Measurements from ENCODE around the gene TSKS.
"Not testable (repeated sequence)": the region's sequence is repeated elsewhere in the genome, so short reads cannot be mapped to it uniquely, and the experiment has no call there.

TSKS gene

GRCh38 chr19:49727217-49728030 lies 35.7 kb downstream of the TSKS start:
- DNase-seq: no peak
- Histone ChIP-seq H3K9me3 (ENCODE audit: control insufficient read depth, low read length) (no peaks in the 10 kb centered on the region), H3K36me3 (ENCODE audit: control insufficient read depth, insufficient read depth, low read length) (no peaks in the 10 kb centered on the region), H3K4me3 (ENCODE audit: insufficient read depth, low read depth, low read length, poor library complexity, severe bottlenecking) (no peak overlapping the region), H3K27me3 (replicated peaks; ENCODE audit: control insufficient read depth, insufficient read depth, low read length, poor library complexity, severe bottlenecking) (no peaks in the 10 kb centered on the region), H3K4me1 (ENCODE audit: control insufficient read depth, insufficient read depth, low read length, poor library complexity, severe bottlenecking) (no peaks in the 10 kb centered on the region), H3K27ac (ENCODE audit: insufficient read depth, low read length, poor library complexity, severe bottlenecking) (no peak overlapping the region)

DNA sequence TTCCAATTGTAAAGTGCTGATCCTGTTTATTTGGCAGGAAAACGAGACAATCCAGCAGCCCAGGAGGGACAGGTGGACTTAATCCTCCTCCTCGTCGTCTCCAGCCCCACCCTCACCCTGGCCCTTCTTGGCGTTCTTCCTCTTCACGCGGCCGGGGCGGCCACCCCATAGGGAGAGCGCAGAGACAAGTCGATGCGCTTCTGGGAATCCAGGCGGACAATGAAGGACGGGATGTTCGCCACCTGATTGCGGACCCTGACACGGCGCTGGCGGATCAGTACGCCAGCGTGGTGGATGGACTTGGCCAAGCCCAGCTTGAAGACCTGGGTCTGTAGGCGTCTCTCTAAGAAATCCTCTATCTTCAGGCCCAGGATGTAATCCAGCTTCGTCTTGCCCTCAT lies 43.7 kb downstream of the TSKS start:
- DNase-seq; H3K27me3 ChIP-seq (replicated peaks; ENCODE audit: control insufficient read depth, insufficient read depth, low read length, poor library complexity, severe bottlenecking); H3K36me3 ChIP-seq (ENCODE audit: control insufficient read depth, insufficient read depth, low read length); H3K9me3 ChIP-seq (ENCODE audit: control insufficient read depth, low read length); H3K27ac ChIP-seq (ENCODE audit: insufficient read depth, low read length, poor library complexity, severe bottlenecking); H3K4me3 ChIP-seq (ENCODE audit: insufficient read depth, low read depth, low read length, poor library complexity, severe bottlenecking); H3K4me1 ChIP-seq (ENCODE audit: control insufficient read depth, insufficient read depth, low read length, poor library complexity, severe bottlenecking): not testable (repeated sequence)

GRCh38 chr19:49718991-49719390 lies 44.1 kb downstream of the TSKS start:
- Histone ChIP-seq H3K4me3 (ENCODE audit: insufficient read depth, low read depth, low read length, poor library complexity, severe bottlenecking) (no peak overlapping the region), H3K36me3 (ENCODE audit: control insufficient read depth, insufficient read depth, low read length) (no peaks in the 10 kb centered on the region), H3K4me1 (ENCODE audit: control insufficient read depth, insufficient read depth, low read length, poor library complexity, severe bottlenecking) (peaks cover 4% of the 10 kb centered on the region), H3K9me3 (ENCODE audit: control insufficient read depth, low read length) (no peaks in the 10 kb centered on the region), H3K27ac (ENCODE audit: insufficient read depth, low read length, poor library complexity, severe bottlenecking) (no peak overlapping the region), H3K27me3 (replicated peaks; ENCODE audit: control insufficient read depth, insufficient read depth, low read length, poor library complexity, severe bottlenecking) (no peaks in the 10 kb centered on the region)
- no peak for DNase-seq

DNA sequence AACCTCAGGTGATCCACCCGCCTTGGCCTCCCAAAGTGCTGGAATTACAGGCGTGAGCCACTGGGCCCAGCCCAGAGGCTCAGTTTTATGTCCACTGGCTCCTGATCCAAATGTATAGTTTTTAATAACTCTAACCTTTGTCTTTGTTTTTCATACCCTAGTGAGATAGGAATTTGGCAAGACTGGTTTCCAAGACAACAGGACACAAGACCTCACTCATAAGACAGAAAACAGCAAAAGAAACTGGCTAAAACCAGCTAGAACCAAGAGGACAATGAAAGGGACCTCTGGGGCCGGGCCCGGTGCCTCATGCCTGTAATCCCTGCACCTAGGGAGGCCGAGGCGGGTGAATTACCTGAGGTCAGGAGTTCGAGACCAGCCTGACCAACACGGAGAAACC lies 44.6 kb downstream of the TSKS start:
- Histone ChIP-seq H3K36me3 (ENCODE audit: control insufficient read depth, insufficient read depth, low read length) (no peaks in the 10 kb centered on the region), H3K27ac (ENCODE audit: insufficient read depth, low read length, poor library complexity, severe bottlenecking) (no peak overlapping the region), H3K4me3 (ENCODE audit: insufficient read depth, low read depth, low read length, poor library complexity, severe bottlenecking) (no peak overlapping the region), H3K9me3 (ENCODE audit: control insufficient read depth, low read length) (no peaks in the 10 kb centered on the region), H3K4me1 (ENCODE audit: control insufficient read depth, insufficient read depth, low read length, poor library complexity, severe bottlenecking) (peaks cover 4% of the 10 kb centered on the region), H3K27me3 (replicated peaks; ENCODE audit: control insufficient read depth, insufficient read depth, low read length, poor library complexity, severe bottlenecking) (no peaks in the 10 kb centered on the region)
- DNase-seq: no peak

- Histone ChIP-seq H3K36me3 (ENCODE audit: control insufficient read depth, insufficient read depth, low read length) (no peaks in the 10 kb centered on the region), H3K27ac (ENCODE audit: insufficient read depth, low read length, poor library complexity, severe bottlenecking) (no peak overlapping the region), H3K4me3 (ENCODE audit: insufficient read depth, low read depth, low read length, poor library complexity, severe bottlenecking) (no peak overlapping the region), H3K9me3 (ENCODE audit: control insufficient read depth, low read length) (no peaks in the 10 kb centered on the region), H3K4me1 (ENCODE audit: control insufficient read depth, insufficient read depth, low read length, poor library complexity, severe bottlenecking) (peaks cover 4% of the 10 kb centered on the region), H3K27me3 (replicated peaks; ENCODE audit: control insufficient read depth, insufficient read depth, low read length, poor library complexity, severe bottlenecking) (no peaks in the 10 kb centered on the region)
- no peak for DNase-seq
Measured at GRCh38 chr19:49716154-49716553, 47.0 kb downstream of the TSKS start.

DNA sequence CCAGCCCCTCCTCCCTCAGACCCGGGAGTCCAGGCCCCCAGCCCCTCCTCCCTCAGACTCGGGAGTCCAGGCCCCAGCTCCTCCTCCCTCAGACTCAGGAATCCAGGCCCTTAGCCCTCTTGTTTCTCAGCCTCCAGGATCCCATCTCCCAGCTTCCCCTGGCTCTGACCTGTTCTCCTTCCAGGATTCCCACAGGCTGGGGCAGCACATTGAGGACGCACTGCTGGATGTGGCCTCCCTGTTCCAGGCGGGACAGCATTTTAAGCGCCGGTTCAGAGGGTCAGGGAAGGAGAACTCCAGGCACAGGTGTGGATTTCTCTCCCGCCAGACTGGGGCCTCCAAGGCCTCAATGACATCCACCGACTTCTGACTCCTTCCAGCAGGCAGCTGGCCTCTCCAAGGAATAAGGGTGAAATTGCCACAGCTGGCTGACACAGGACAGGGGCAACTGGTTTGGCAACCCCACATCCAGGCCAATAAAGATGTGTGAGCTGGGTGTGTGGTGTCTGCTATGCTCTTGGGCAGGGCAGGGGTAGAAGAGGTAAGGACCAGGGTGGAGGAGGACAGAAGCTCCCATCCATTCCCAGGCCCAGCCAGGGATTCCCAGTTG lies 49.8 kb downstream of the TSKS start:
- no peak for DNase-seq
- Histone ChIP-seq H3K36me3 (ENCODE audit: control insufficient read depth, insufficient read depth, low read length) (no peaks in the 10 kb centered on the region), H3K4me1 (ENCODE audit: control insufficient read depth, insufficient read depth, low read length, poor library complexity, severe bottlenecking) (peaks cover 4% of the 10 kb centered on the region), H3K9me3 (ENCODE audit: control insufficient read depth, low read length) (no peaks in the 10 kb centered on the region), H3K4me3 (ENCODE audit: insufficient read depth, low read depth, low read length, poor library complexity, severe bottlenecking) (no peak overlapping the region), H3K27ac (ENCODE audit: insufficient read depth, low read length, poor library complexity, severe bottlenecking) (no peak overlapping the region), H3K27me3 (replicated peaks; ENCODE audit: control insufficient read depth, insufficient read depth, low read length, poor library complexity, severe bottlenecking) (no peaks in the 10 kb centered on the region)

- H3K27ac ChIP-seq (ENCODE audit: insufficient read depth, low read length, poor library complexity, severe bottlenecking): no peak overlapping the region
- no peak overlapping the region for H3K4me3 ChIP-seq (ENCODE audit: insufficient read depth, low read depth, low read length, poor library complexity, severe bottlenecking)
- no peaks in the 10 kb centered on the region for H3K4me1 ChIP-seq (ENCODE audit: control insufficient read depth, insufficient read depth, low read length, poor library complexity, severe bottlenecking)
- no peaks in the 10 kb centered on the region for H3K9me3 ChIP-seq (ENCODE audit: control insufficient read depth, low read length)
- no peaks in the 10 kb centered on the region for H3K36me3 ChIP-seq (ENCODE audit: control insufficient read depth, insufficient read depth, low read length)
- no peak for DNase-seq
- H3K27me3 ChIP-seq (replicated peaks; ENCODE audit: control insufficient read depth, insufficient read depth, low read length, poor library complexity, severe bottlenecking): no peaks in the 10 kb centered on the region
Measured at GRCh38 chr19:49712397-49712859, 50.7 kb downstream of the TSKS start.

DNA sequence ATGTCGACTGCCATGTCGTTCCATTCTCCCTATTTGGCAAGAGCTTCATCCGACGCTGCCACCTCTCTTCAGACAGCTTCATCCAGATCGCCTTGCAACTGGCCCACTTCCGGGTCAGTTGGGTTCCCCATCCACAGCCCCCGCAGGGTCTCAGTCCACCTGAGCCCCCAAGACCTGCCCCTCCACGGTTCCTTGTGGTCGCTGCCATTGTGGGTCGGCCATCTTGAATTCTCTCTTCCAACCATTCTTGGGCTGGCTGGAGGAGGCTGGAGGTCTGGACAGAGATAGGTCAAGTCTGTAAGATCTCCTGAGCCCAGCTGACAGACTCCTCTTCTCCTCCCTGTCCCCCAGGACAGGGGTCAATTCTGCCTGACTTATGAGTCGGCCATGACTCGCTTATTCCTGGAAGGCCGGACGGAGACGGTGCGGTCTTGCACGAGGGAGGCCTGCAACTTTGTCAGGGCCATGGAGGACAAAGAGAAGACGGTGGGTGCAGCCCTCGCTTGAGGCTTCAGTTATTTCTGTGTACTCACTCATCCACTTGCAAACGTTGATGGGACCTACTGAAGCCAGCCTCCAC lies 52.6 kb downstream of the TSKS start:
- no peak for DNase-seq
- Histone ChIP-seq H3K27me3 (replicated peaks; ENCODE audit: control insufficient read depth, insufficient read depth, low read length, poor library complexity, severe bottlenecking) (no peaks in the 10 kb centered on the region), H3K4me3 (ENCODE audit: insufficient read depth, low read depth, low read length, poor library complexity, severe bottlenecking) (no peak overlapping the region)

GRCh38 chr19:49705919-49706318 lies 57.2 kb downstream of the TSKS start:
- no peak for DNase-seq
- peaks cover 2% of the 10 kb centered on the region for H3K27me3 ChIP-seq (replicated peaks; ENCODE audit: control insufficient read depth, insufficient read depth, low read length, poor library complexity, severe bottlenecking)
- H3K27ac ChIP-seq (ENCODE audit: insufficient read depth, low read length, poor library complexity, severe bottlenecking): no peak overlapping the region
- no peaks in the 10 kb centered on the region for H3K4me1 ChIP-seq (ENCODE audit: control insufficient read depth, insufficient read depth, low read length, poor library complexity, severe bottlenecking)
- H3K36me3 ChIP-seq (ENCODE audit: control insufficient read depth, insufficient read depth, low read length): no peaks in the 10 kb centered on the region
- no peaks in the 10 kb centered on the region for H3K9me3 ChIP-seq (ENCODE audit: control insufficient read depth, low read length)
- H3K4me3 ChIP-seq (ENCODE audit: insufficient read depth, low read depth, low read length, poor library complexity, severe bottlenecking): no peak overlapping the region

More for the DNA sequence above, 52.6 kb downstream of the TSKS start:
- H3K9me3 ChIP-seq (ENCODE audit: control insufficient read depth, low read length): no peaks in the 10 kb centered on the region
- H3K4me1 ChIP-seq (ENCODE audit: control insufficient read depth, insufficient read depth, low read length, poor library complexity, severe bottlenecking): no peaks in the 10 kb centered on the region
- H3K27ac ChIP-seq (ENCODE audit: insufficient read depth, low read length, poor library complexity, severe bottlenecking): no peak overlapping the region
- no peaks in the 10 kb centered on the region for H3K36me3 ChIP-seq (ENCODE audit: control insufficient read depth, insufficient read depth, low read length)
